GM12891 (cell line): ENCODE data around the gene TMEM168.
"Not testable (repeated sequence)": the region's sequence is repeated elsewhere in the genome, so short reads cannot be mapped to it uniquely, and the experiment has no call there.

Experiments used
- DNase-seq: peaks from one replicate; pipeline ENCODE4 v3.0.0; 2011; ENCODE audit warnings: low spot score; ENCODE audit not compliant: insufficient read length
- FAIRE-seq: peaks from 2 replicates; lab custom pipeline; 2011; peaks lifted over from hg19 to GRCh38; lab: Jason Lieb, UNC
- PAX5 ChIP-seq: IDR thresholded peaks from 2 replicates; pipeline ENCODE4 v1.6.1; 2011; ENCODE audit warnings: low read length, moderate library complexity, mild to moderate bottlenecking; ENCODE audit not compliant: insufficient read depth, severe bottlenecking
- POLR2A ChIP-seq: IDR thresholded peaks from 2 replicates; pipeline ENCODE4 v1.6.1; 2011; ENCODE audit warnings: low read depth, low read length, control low read depth
- POLR2AphosphoS5 ChIP-seq: IDR thresholded peaks from 2 replicates; pipeline ENCODE4 v1.6.1; 2011; ENCODE audit warnings: low read depth, low read length, control low read depth
- POU2F2 ChIP-seq: IDR thresholded peaks from 2 replicates; pipeline ENCODE4 v1.6.1; 2011; ENCODE audit warnings: low read depth, mild to moderate bottlenecking, control low read depth, low read length, moderate library complexity
- SPI1 ChIP-seq: IDR thresholded peaks from 2 replicates; pipeline ENCODE4 v1.6.1; 2011; ENCODE audit warnings: low read depth, low read length, control low read depth
- TAF1 ChIP-seq: IDR thresholded peaks from 2 replicates; pipeline ENCODE4 v1.6.1; 2011; ENCODE audit warnings: low read depth, low read length, control low read depth

TMEM168 gene

GRCh38 chr7:112799448-112800120 lies 9.4 kb upstream of the TMEM168 start:
- FAIRE-seq = no peak
- TF ChIP-seq POLR2AphosphoS5 (no peak), TAF1 (no peak), SPI1 (no peak), POU2F2 (no peak), POLR2A (no peak), PAX5 (no peak)
- no peak for DNase-seq

GRCh38 chr7:112798274-112799159 lies 8.3 kb upstream of the TMEM168 start:
- FAIRE-seq = no peak
- DNase-seq = no peak
- TF ChIP-seq POU2F2 = no peak

GRCh38 chr7:112796552-112796951 lies 6.4 kb upstream of the TMEM168 start:
- not testable (repeated sequence) for DNase-seq, FAIRE-seq

- DNase-seq (no peak), FAIRE-seq (no peak)
- TF ChIP-seq TAF1 (no peak), POU2F2 (no peak), PAX5 (no peak), SPI1 (no peak), POLR2A (no peak), POLR2AphosphoS5 (no peak)
Measured at GRCh38 chr7:112792441-112792840, 2.2 kb upstream of the TMEM168 start.

GRCh38 chr7:112791465-112792168 lies 1.4 kb upstream of the TMEM168 start:
- no peak for TF ChIP-seq SPI1
- no peak for TF ChIP-seq TAF1
- TF ChIP-seq POLR2AphosphoS5 = no peak
- TF ChIP-seq POLR2A = no peak
- TF ChIP-seq PAX5 = no peak
- no peak for TF ChIP-seq POU2F2
- DNase-seq (no peak), FAIRE-seq (no peak)

- DNase-seq (peak; percentile 26), FAIRE-seq (no peak)
- no peak for TF ChIP-seq TAF1
- no peak for TF ChIP-seq PAX5
- no peak for TF ChIP-seq POLR2A
- peak; percentile 98 for TF ChIP-seq SPI1
- no peak; the same call in 1 of the 2 replicates for TF ChIP-seq POLR2AphosphoS5
- 0 out of 2 replicates have a peak, but pooled peaks have one; percentile 10 for TF ChIP-seq POU2F2
Measured at GRCh38 chr7:112790586-112791003, 402 bp upstream of the TMEM168 start.

- TF ChIP-seq SPI1 (no peak), PAX5 (no peak), POLR2A (no peak), POLR2AphosphoS5 (no peak), TAF1 (no peak), POU2F2 (no peak)
- no peak for FAIRE-seq
- DNase-seq = no peak
Measured at GRCh38 chr7:112789453-112789816, 758 bp downstream of the TMEM168 start.

- no peak for TF ChIP-seq POLR2A
- TF ChIP-seq PAX5 = no peak
- TF ChIP-seq POLR2AphosphoS5 = no peak
- TF ChIP-seq SPI1 = no peak
- TF ChIP-seq POU2F2 = no peak
- TF ChIP-seq TAF1 = no peak
- DNase-seq (no peak), FAIRE-seq (no peak)
Measured at GRCh38 chr7:112788778-112789343, 1.3 kb downstream of the TMEM168 start.

- DNase-seq (no peak), FAIRE-seq (no peak)
- TF ChIP-seq SPI1 (no peak), POLR2A (no peak), POLR2AphosphoS5 (no peak), TAF1 (no peak), PAX5 (no peak), POU2F2 (no peak)
Measured at GRCh38 chr7:112784603-112785002, 5.6 kb downstream of the TMEM168 start.

GRCh38 chr7:112782498-112782897 lies 7.7 kb downstream of the TMEM168 start:
- DNase-seq (no peak), FAIRE-seq (peak; percentile 72)
- 0 out of 2 replicates have a peak, but pooled peaks have one; percentile 33 for TF ChIP-seq POLR2AphosphoS5
- TF ChIP-seq PAX5 = no peak
- peak; percentile 43; the same call in 1 of the 2 replicates for TF ChIP-seq POLR2A
